GM23338 (cell line): Measurements from ENCODE around the gene MICALL1. TPM values are rescaled to one million over a fixed set of nuclear protein-coding genes. Genes with fewer than 3 reads are reported as not detected.

Experiments used
- ATAC-seq: fragments of 200-7000 bp; cut with Tn5 transposase; 3 replicates; pipeline ENCODE4 v1.9.1; 2020
- DNase-seq: peaks from one replicate; pipeline ENCODE4 v3.0.0-alpha.2; 2015; ENCODE audit warnings: low spot score
- H2AFZ ChIP-seq: fragments of 200-600 bp; sonication (generic); 2 replicates; pipeline ENCODE4 v1.8.0; 2016; ENCODE audit warnings: antibody characterized with exemption, mild to moderate bottlenecking, moderate library complexity
- H3F3A ChIP-seq: fragments of 200-600 bp; sonication (generic); replicated peaks from 2 replicates; pipeline ENCODE4 v1.8.0; 2017; ENCODE audit warnings: antibody characterized with exemption, mixed run types, low read depth
- H3K27ac ChIP-seq: fragments of 200-600 bp; sonication (generic); 2 replicates; pipeline ENCODE4 v1.6.1; 2016; ENCODE audit warnings: low read depth
- H3K27me3 ChIP-seq: fragments of 200-600 bp; sonication (generic); 2 replicates; pipeline ENCODE4 v1.8.0; 2016; ENCODE audit warnings: mild to moderate bottlenecking, mixed run types, moderate library complexity; ENCODE audit not compliant: insufficient read depth
- H3K36me3 ChIP-seq: fragments of 200-600 bp; sonication (generic); 2 replicates; pipeline ENCODE4 v1.8.0; 2016; ENCODE audit warnings: mild to moderate bottlenecking; ENCODE audit not compliant: insufficient read depth
- H3K4me1 ChIP-seq: fragments of 200-600 bp; sonication (generic); 2 replicates; pipeline ENCODE4 v1.8.0; 2016; ENCODE audit warnings: mild to moderate bottlenecking, moderate library complexity; ENCODE audit not compliant: insufficient read depth
- H3K4me2 ChIP-seq: fragments of 200-600 bp; sonication (generic); 2 replicates; pipeline ENCODE4 v1.7.1; 2017; ENCODE audit warnings: mixed run types
- H3K4me3 ChIP-seq: fragments of 200-600 bp; sonication (generic); 2 replicates; pipeline ENCODE4 v1.6.1; 2016; ENCODE audit warnings: mixed run types
- H3K79me2 ChIP-seq: fragments of 200-600 bp; sonication (generic); replicated peaks from 2 replicates; pipeline ENCODE4 v1.8.0; 2017; ENCODE audit warnings: mild to moderate bottlenecking; ENCODE audit not compliant: insufficient read depth
- H3K9me2 ChIP-seq: fragments of 200-600 bp; sonication (generic); 2 replicates; pipeline ENCODE4 v1.8.0; 2017; ENCODE audit not compliant: insufficient read depth
- H4K20me1 ChIP-seq: fragments of 200-600 bp; sonication (generic); replicated peaks from 2 replicates; pipeline ENCODE4 v1.8.0; 2017; ENCODE audit warnings: mild to moderate bottlenecking; ENCODE audit not compliant: insufficient read depth
- H3K27ac Mint-ChIP-seq: 2 replicates; pipeline ENCODE4 v1.8.0; 2020; ENCODE audit warnings: inconsistent platforms, mild to moderate bottlenecking, moderate library complexity, mixed read lengths
- H3K27me3 Mint-ChIP-seq: 3 replicates; pipeline ENCODE4 v1.8.0; 2022; ENCODE audit warnings: low read depth, mild to moderate bottlenecking, moderate library complexity, mixed read lengths, inconsistent platforms; ENCODE audit not compliant: insufficient read depth, poor library complexity
- H3K36me3 Mint-ChIP-seq: 3 replicates; pipeline ENCODE4 v1.8.0; 2021; ENCODE audit warnings: low read depth, mild to moderate bottlenecking, inconsistent platforms, moderate library complexity, mixed read lengths
- H3K4me1 Mint-ChIP-seq: 3 replicates; pipeline ENCODE4 v1.8.0; 2020; ENCODE audit warnings: mild to moderate bottlenecking, inconsistent platforms, mixed read lengths
- H3K4me3 Mint-ChIP-seq: 3 replicates; pipeline ENCODE4 v1.8.0; 2021; ENCODE audit warnings: moderate library complexity, mild to moderate bottlenecking, inconsistent platforms, mixed read lengths
- H3K9me3 Mint-ChIP-seq: 3 replicates; pipeline ENCODE4 v1.8.0; 2020; ENCODE audit warnings: moderate library complexity, mild to moderate bottlenecking, inconsistent platforms, mixed read lengths
- CREB1 ChIP-seq: fragments of 250-450 bp; sonication (Bioruptor Pico); IDR thresholded peaks from 2 replicates; pipeline ENCODE4 v1.5.0; 2020; ENCODE audit warnings: low read depth, mild to moderate bottlenecking, moderate library complexity
- JUNB ChIP-seq: IDR thresholded peaks from one replicate; pipeline ENCODE4 v1.6.1; 2016; ENCODE audit warnings: antibody characterized with exemption; ENCODE audit not compliant: unreplicated experiment
- NANOG ChIP-seq: IDR thresholded peaks from 2 replicates; pipeline ENCODE4 v1.6.1; 2016; ENCODE audit warnings: antibody characterized with exemption, borderline replicate concordance
- polyA plus RNA-seq: library from polyadenylated mRNA; unstranded; fragments of >200 nt; fragmentation: Nextera tagmentation; extraction: Ambion mirVana; gene quantifications from 2 replicates; pipeline ENCODE4 v1.2.1, GENCODE V29; 2016
- total RNA-seq: library from RNA; depleted of rRNA; stranded (reverse); fragments of >200 nt; shearing (Covaris generic); gene quantifications from 2 replicates; pipeline ENCODE4 v1.2.3, GENCODE V29; 2014
- TF ChIP-seq, protein P1 (sequence below): fragments of 250-450 bp; sonication (Bioruptor Pico); IDR thresholded peaks from 2 replicates; pipeline ENCODE4 v1.5.0; 2020; ENCODE audit warnings: mild to moderate bottlenecking, moderate library complexity
- TF ChIP-seq, protein P2 (sequence below): IDR thresholded peaks from 2 replicates; pipeline ENCODE4 v1.6.1; 2016; ENCODE audit warnings: antibody characterized with exemption

The MICALL1 gene
- total and polyA plus RNA-seq, 2 experiments from 2014 or later: 5.9 to 33.1 TPM

DNA sequence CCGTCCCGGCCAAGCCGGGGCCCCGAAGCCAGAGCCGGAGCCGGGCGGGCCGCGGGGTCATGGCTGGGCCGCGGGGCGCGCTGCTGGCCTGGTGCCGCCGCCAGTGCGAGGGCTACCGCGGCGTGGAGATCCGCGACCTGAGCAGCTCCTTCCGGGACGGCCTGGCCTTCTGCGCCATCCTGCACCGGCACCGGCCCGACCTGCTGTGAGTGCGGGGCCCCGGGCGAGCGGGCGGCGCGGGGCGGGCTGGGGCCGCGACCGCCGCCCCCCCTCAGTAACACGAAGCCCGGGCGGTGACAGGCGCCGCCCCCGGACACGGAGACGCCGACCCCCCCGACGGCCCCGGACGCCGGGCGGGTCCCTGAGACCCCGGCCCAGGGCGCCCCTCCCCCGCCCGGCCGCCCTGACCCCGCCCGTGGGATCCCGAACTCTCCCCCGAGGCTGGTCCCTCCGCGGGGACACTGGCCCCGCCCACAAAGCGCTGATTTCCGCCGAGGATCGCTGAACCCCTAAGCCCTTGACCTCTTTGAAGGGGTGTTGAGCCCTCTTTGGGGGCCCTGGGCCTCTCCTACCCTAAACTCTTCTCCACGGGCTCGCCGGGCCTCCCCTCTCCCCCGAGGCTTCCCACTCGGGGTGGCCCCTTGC lies 389 bp downstream of the MICALL1 start:
- peaks cover 37% of the 10 kb centered on the region for H3K4me1 Mint-ChIP-seq
- no peaks in the 10 kb centered on the region; the same call in 2 of the 3 replicates for H3K9me3 Mint-ChIP-seq
- Histone ChIP-seq H4K20me1 (no peaks in the 10 kb centered on the region; the same call in 1 of the 2 replicates), H3K27me3 (no peaks in the 10 kb centered on the region), H3K9me2 (peaks cover 7% of the 10 kb centered on the region; the same call in 1 of the 2 replicates), H3K79me2 (no peaks in the 10 kb centered on the region; the same call in 1 of the 2 replicates), H3K4me1 (peaks cover 27% of the 10 kb centered on the region), H2AFZ (peak overlapping the region; percentile 59; the same call in 1 of the 2 replicates), H3K4me2 (peak overlapping the region; percentile 89), H3K36me3 (no peaks in the 10 kb centered on the region), H3K4me3 (peak overlapping the region; percentile 75), H3F3A (peaks cover 21% of the 10 kb centered on the region), H3K27ac (no peak overlapping the region)
- peaks cover 12% of the 10 kb centered on the region for H3K27me3 Mint-ChIP-seq
- peaks cover 4% of the 10 kb centered on the region; the same call in 1 of the 3 replicates for H3K36me3 Mint-ChIP-seq
- peak; percentile 67 for DNase-seq
- H3K4me3 Mint-ChIP-seq: peak overlapping the region; percentile 77
- TF ChIP-seq, protein P1, sequence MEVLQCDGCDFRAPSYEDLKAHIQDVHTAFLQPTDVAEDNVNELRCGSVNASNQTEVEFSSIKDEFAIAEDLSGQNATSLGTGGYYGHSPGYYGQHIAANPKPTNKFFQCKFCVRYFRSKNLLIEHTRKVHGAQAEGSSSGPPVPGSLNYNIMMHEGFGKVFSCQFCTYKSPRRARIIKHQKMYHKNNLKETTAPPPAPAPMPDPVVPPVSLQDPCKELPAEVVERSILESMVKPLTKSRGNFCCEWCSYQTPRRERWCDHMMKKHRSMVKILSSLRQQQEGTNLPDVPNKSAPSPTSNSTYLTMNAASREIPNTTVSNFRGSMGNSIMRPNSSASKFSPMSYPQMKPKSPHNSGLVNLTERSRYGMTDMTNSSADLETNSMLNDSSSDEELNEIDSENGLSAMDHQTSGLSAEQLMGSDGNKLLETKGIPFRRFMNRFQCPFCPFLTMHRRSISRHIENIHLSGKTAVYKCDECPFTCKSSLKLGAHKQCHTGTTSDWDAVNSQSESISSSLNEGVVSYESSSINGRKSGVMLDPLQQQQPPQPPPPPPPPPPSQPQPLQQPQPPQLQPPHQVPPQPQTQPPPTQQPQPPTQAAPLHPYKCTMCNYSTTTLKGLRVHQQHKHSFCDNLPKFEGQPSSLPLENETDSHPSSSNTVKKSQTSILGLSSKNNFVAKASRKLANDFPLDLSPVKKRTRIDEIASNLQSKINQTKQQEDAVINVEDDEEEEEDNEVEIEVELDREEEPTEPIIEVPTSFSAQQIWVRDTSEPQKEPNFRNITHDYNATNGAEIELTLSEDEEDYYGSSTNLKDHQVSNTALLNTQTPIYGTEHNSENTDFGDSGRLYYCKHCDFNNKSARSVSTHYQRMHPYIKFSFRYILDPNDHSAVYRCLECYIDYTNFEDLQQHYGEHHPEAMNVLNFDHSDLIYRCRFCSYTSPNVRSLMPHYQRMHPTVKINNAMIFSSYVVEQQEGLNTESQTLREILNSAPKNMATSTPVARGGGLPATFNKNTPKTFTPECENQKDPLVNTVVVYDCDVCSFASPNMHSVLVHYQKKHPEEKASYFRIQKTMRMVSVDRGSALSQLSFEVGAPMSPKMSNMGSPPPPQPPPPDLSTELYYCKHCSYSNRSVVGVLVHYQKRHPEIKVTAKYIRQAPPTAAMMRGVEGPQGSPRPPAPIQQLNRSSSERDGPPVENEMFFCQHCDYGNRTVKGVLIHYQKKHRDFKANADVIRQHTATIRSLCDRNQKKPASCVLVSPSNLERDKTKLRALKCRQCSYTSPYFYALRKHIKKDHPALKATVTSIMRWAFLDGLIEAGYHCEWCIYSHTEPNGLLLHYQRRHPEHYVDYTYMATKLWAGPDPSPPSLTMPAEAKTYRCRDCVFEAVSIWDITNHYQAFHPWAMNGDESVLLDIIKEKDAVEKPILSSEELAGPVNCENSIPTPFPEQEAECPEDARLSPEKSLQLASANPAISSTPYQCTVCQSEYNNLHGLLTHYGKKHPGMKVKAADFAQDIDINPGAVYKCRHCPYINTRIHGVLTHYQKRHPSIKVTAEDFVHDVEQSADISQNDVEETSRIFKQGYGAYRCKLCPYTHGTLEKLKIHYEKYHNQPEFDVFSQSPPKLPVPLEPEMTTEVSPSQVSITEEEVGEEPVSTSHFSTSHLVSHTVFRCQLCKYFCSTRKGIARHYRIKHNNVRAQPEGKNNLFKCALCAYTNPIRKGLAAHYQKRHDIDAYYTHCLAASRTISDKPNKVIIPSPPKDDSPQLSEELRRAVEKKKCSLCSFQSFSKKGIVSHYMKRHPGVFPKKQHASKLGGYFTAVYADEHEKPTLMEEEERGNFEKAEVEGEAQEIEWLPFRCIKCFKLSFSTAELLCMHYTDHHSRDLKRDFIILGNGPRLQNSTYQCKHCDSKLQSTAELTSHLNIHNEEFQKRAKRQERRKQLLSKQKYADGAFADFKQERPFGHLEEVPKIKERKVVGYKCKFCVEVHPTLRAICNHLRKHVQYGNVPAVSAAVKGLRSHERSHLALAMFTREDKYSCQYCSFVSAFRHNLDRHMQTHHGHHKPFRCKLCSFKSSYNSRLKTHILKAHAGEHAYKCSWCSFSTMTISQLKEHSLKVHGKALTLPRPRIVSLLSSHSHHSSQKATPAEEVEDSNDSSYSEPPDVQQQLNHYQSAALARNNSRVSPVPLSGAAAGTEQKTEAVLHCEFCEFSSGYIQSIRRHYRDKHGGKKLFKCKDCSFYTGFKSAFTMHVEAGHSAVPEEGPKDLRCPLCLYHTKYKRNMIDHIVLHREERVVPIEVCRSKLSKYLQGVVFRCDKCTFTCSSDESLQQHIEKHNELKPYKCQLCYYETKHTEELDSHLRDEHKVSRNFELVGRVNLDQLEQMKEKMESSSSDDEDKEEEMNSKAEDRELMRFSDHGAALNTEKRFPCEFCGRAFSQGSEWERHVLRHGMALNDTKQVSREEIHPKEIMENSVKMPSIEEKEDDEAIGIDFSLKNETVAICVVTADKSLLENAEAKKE (CRISPR knock-in tag): no peak
- TF ChIP-seq JUNB (no peak), CREB1 (CRISPR knock-in tag) (no peak), NANOG (no peak)
- TF ChIP-seq, protein P2, sequence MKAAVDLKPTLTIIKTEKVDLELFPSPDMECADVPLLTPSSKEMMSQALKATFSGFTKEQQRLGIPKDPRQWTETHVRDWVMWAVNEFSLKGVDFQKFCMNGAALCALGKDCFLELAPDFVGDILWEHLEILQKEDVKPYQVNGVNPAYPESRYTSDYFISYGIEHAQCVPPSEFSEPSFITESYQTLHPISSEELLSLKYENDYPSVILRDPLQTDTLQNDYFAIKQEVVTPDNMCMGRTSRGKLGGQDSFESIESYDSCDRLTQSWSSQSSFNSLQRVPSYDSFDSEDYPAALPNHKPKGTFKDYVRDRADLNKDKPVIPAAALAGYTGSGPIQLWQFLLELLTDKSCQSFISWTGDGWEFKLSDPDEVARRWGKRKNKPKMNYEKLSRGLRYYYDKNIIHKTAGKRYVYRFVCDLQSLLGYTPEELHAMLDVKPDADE: no peak
- no peak overlapping the region for H3K27ac Mint-ChIP-seq
- ATAC-seq: peak; percentile 8; the same call in 2 of the 3 replicates
